ENCODE results near the gene MAD1L1. TPM values are rescaled to one million over a fixed set of nuclear protein-coding genes. Genes with fewer than 3 reads are reported as not detected.

The MAD1L1 gene
- total RNA-seq, 1 experiment from 2014 or later, result 50.8 TPM

GRCh38 chr7:1928645-1929348, 303.9 kb downstream of the MAD1L1 start:
- H4K20me1 ChIP-seq (ENCODE audit: insufficient read depth), result peaks cover 6% of the 10 kb centered on the region
- H3K79me2 ChIP-seq (ENCODE audit: low read depth), result no peaks in the 10 kb centered on the region
- H3K4me2 ChIP-seq, result no peak overlapping the region
- CTCF ChIA-PET, result no interaction called here
- POLR2A ChIA-PET (ENCODE audit: unreplicated experiment), result no interaction called here
- H3K36me3 ChIP-seq (ENCODE audit: low read depth), result no peaks in the 10 kb centered on the region
- no peak overlapping the region for H3K4me3 ChIP-seq
- intact Hi-C loops (cut with micrococcal nuclease; ENCODE audit: unreplicated experiment), result no loop called here
- no peaks in the 10 kb centered on the region for H3K9me2 ChIP-seq (ENCODE audit: insufficient read depth)
- no peak overlapping the region for H3K27ac ChIP-seq
- no peak overlapping the region for H2AFZ ChIP-seq
- H3F3A ChIP-seq (ENCODE audit: insufficient read depth, low read depth), result no peaks in the 10 kb centered on the region
- DNase-seq, result no peak
- no TSS peak for BruUV-seq (replicated peaks)
- H3K27me3 ChIP-seq (ENCODE audit: insufficient read depth, low read depth), result no peaks in the 10 kb centered on the region
- no peaks in the 10 kb centered on the region for H3K9me3 ChIP-seq (ENCODE audit: insufficient read depth, low read depth)
- no peaks in the 10 kb centered on the region for H3K4me1 ChIP-seq (replicated peaks; ENCODE audit: insufficient read depth)
- no peak for TF ChIP-seq EZH2 (IDR thresholded peaks at IDR 0.05; ENCODE audit: low read depth)

GRCh38 chr7:1927937-1928644, 304.7 kb downstream of the MAD1L1 start:
- Histone ChIP-seq H3K9me3 (ENCODE audit: insufficient read depth, low read depth) (no peaks in the 10 kb centered on the region), H3F3A (ENCODE audit: insufficient read depth, low read depth) (no peaks in the 10 kb centered on the region), H3K27ac (no peak overlapping the region), H3K4me1 (replicated peaks; ENCODE audit: insufficient read depth) (no peaks in the 10 kb centered on the region), H3K36me3 (ENCODE audit: low read depth) (no peaks in the 10 kb centered on the region), H4K20me1 (ENCODE audit: insufficient read depth) (peaks cover 6% of the 10 kb centered on the region), H3K27me3 (ENCODE audit: insufficient read depth, low read depth) (no peaks in the 10 kb centered on the region), H2AFZ (no peak overlapping the region), H3K9me2 (ENCODE audit: insufficient read depth) (no peaks in the 10 kb centered on the region), H3K79me2 (ENCODE audit: low read depth) (no peaks in the 10 kb centered on the region), H3K4me3 (no peak overlapping the region), H3K4me2 (no peak overlapping the region)
- DNase-seq, result no peak
- no TSS peak for BruUV-seq (replicated peaks)
- ChIA-PET POLR2A (ENCODE audit: unreplicated experiment) (interaction anchor here (0.6 kb wide), 1 partner anchor 45 kb away, joined by 4 read pairs; no protein-coding TSS in a partner anchor), CTCF (no interaction called here)
- TF ChIP-seq EZH2 (IDR thresholded peaks at IDR 0.05; ENCODE audit: low read depth) (no peak), CTCF (conservative IDR thresholded peaks at IDR 0.05) (no peak)
- intact Hi-C loops (cut with micrococcal nuclease; ENCODE audit: unreplicated experiment), result no loop called here

DNA sequence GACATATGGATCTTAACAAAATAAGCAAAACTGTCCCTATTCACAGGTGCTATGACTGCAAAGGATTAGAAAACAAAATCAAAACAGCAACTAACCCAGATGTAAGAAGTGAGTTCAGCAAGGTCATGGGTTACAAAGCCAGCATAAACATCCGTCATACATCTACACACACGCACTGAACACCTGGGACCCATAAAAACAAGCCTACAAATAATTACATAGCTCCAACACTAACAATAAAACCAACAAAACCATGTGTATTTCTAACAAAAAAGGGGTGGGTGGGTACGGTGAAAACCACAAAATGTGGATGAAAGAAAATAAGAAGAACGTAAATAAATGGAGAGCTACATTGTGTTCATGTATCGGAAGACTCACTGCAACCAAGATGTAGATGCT, 305.8 kb downstream of the MAD1L1 start:
- no peaks in the 10 kb centered on the region for H3F3A ChIP-seq (ENCODE audit: insufficient read depth, low read depth)
- H3K27ac ChIP-seq, result no peak overlapping the region
- no peak overlapping the region for H2AFZ ChIP-seq
- H3K4me3 ChIP-seq, result no peak overlapping the region
- TF ChIP-seq EZH2 (IDR thresholded peaks at IDR 0.05; ENCODE audit: low read depth), result no peak
- no peak for TF ChIP-seq CTCF (conservative IDR thresholded peaks at IDR 0.05)
- H3K9me2 ChIP-seq (ENCODE audit: insufficient read depth), result no peaks in the 10 kb centered on the region
- no peaks in the 10 kb centered on the region for H3K36me3 ChIP-seq (ENCODE audit: low read depth)
- ChIA-PET CTCF (no interaction called here), POLR2A (ENCODE audit: unreplicated experiment) (interaction anchor here (0.7 kb wide), 1 partner anchor 80 kb away, joined by 7 read pairs; no protein-coding TSS in a partner anchor)
- no peaks in the 10 kb centered on the region for H3K27me3 ChIP-seq (ENCODE audit: insufficient read depth, low read depth)
- no peak overlapping the region for H3K4me2 ChIP-seq
- no peaks in the 10 kb centered on the region for H3K9me3 ChIP-seq (ENCODE audit: insufficient read depth, low read depth)
- no TSS peak for BruUV-seq (replicated peaks)
- H3K4me1 ChIP-seq (replicated peaks; ENCODE audit: insufficient read depth), result no peaks in the 10 kb centered on the region
- intact Hi-C loops (cut with micrococcal nuclease; ENCODE audit: unreplicated experiment), result no loop called here
- H3K79me2 ChIP-seq (ENCODE audit: low read depth), result no peaks in the 10 kb centered on the region
- DNase-seq, result no peak
- peaks cover 6% of the 10 kb centered on the region for H4K20me1 ChIP-seq (ENCODE audit: insufficient read depth)

All from PC-9 (cell line).